ENCODE measurements around the gene MOGAT1. TPM values are rescaled to one million over a fixed set of nuclear protein-coding genes. Genes with fewer than 3 reads are reported as not detected.

MOGAT1 gene
- total and polyA plus RNA-seq, 7 donors: not detected

- DNase-seq (no peak), ATAC-seq (no peak)
- peaks cover 42% of the 10 kb centered on the region for H3K4me1 ChIP-seq
- H3K27ac ChIP-seq: no peak overlapping the region
- no peaks in the 10 kb centered on the region for H3K36me3 ChIP-seq (ENCODE audit: insufficient read depth in 1 of 2, low read depth in 1 of 2)
- intact Hi-C loops (cut with DNase I): no loop called here
- no peak overlapping the region for H3K4me3 ChIP-seq
- 50 to 63% (median 62%) methylated on average over 4 of the region's 4 CpGs for WGBS, 3 donors
- H3K27me3 ChIP-seq (ENCODE audit: insufficient read depth in 3 of 3, low read length in 2 of 3): no peaks in the 10 kb centered on the region
- no peaks in the 10 kb centered on the region for H3K9me3 ChIP-seq
- TF ChIP-seq CTCF (IDR thresholded peaks at IDR 0.05): no peak
These were observed 61.2 kb downstream of the MOGAT1 start for GRCh38 chr2:222732489-222733178.

DNA sequence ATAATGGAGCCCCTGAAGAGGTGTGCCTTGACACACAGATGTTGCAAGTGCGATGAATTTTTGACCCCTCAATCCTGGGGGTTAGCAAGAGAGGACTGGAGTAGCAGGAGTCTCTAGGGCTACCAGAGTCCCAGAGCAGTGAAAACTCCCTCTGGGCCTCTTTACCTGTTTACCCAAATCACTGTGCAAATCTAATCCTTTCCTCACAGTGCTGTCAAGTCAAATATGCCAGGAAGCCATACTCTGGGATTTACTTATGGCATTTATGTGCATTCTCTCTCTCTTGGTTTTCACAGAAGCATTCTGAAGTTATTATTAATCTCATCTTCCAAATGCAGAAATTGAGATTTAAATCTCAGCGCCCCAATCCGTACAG is 62.0 kb downstream of the MOGAT1 start:
- no peaks in the 10 kb centered on the region for H3K27me3 ChIP-seq (ENCODE audit: insufficient read depth in 3 of 3, low read length in 2 of 3)
- ATAC-seq (no peak), DNase-seq (no peak)
- H3K4me1 ChIP-seq: peaks cover 42% of the 10 kb centered on the region
- no peaks in the 10 kb centered on the region for H3K36me3 ChIP-seq (ENCODE audit: insufficient read depth in 1 of 2, low read depth in 1 of 2)
- no peak overlapping the region for H3K27ac ChIP-seq
- WGBS, 3 donors: 90 to 94% (median 94%) methylated on average over 3 of the region's 3 CpGs
- TF ChIP-seq CTCF (IDR thresholded peaks at IDR 0.05): no peak
- no peak overlapping the region for H3K4me3 ChIP-seq
- intact Hi-C loops (cut with DNase I): no loop called here
- H3K9me3 ChIP-seq: no peaks in the 10 kb centered on the region

- intact Hi-C loops (cut with DNase I): no loop called here
- peaks cover 42% of the 10 kb centered on the region for H3K4me1 ChIP-seq
- no peak for DNase-seq
These were observed 62.6 kb downstream of the MOGAT1 start for GRCh38 chr2:222733846-222734702.

GRCh38 chr2:222734703-222735014 is 63.2 kb downstream of the MOGAT1 start:
- Histone ChIP-seq H3K4me1 (peaks cover 42% of the 10 kb centered on the region), H3K9me3 (no peaks in the 10 kb centered on the region), H3K27me3 (ENCODE audit: insufficient read depth in 3 of 3, low read length in 2 of 3) (no peaks in the 10 kb centered on the region), H3K27ac (peak overlapping the region; percentile 38), H3K4me3 (no peak overlapping the region), H3K36me3 (ENCODE audit: insufficient read depth in 1 of 2, low read depth in 1 of 2) (no peaks in the 10 kb centered on the region)
- DNase-seq (no peak), ATAC-seq (no peak)
- TF ChIP-seq CTCF (IDR thresholded peaks at IDR 0.05): no peak
- intact Hi-C loops (cut with DNase I): no loop called here
- WGBS, 3 donors: 91 to 92% (median 91%) methylated on average over 1 of the region's 1 CpG

More at GRCh38 chr2:222733846-222734702, 62.6 kb downstream of the MOGAT1 start:
- Histone ChIP-seq H3K9me3 (no peaks in the 10 kb centered on the region), H3K27ac (peak overlapping the region; percentile 38), H3K4me3 (no peak overlapping the region), H3K27me3 (ENCODE audit: insufficient read depth in 3 of 3, low read length in 2 of 3) (no peaks in the 10 kb centered on the region), H3K36me3 (ENCODE audit: insufficient read depth in 1 of 2, low read depth in 1 of 2) (no peaks in the 10 kb centered on the region)
- 45 to 65% (median 48%) methylated on average over 10 of the region's 10 CpGs for WGBS, 3 donors
- ATAC-seq: no peak
- TF ChIP-seq CTCF (IDR thresholded peaks at IDR 0.05): no peak

All from psoas muscle (tissue), 8 donors.